Measurements from ENCODE around the gene POC1A. TPM values are rescaled to one million over a fixed set of nuclear protein-coding genes. Genes with fewer than 3 reads are reported as not detected.
A peak's percentile ranks its signal among the peaks of the same experiment; 100 is the strongest.

Gene POC1A
- total and polyA plus RNA-seq, 9 of the 15 experiments (the other 6 are each of a cell fraction or from before 2014, with no cell fraction given) = 7.2 to 17.5 (median 12.1) TPM

DNA sequence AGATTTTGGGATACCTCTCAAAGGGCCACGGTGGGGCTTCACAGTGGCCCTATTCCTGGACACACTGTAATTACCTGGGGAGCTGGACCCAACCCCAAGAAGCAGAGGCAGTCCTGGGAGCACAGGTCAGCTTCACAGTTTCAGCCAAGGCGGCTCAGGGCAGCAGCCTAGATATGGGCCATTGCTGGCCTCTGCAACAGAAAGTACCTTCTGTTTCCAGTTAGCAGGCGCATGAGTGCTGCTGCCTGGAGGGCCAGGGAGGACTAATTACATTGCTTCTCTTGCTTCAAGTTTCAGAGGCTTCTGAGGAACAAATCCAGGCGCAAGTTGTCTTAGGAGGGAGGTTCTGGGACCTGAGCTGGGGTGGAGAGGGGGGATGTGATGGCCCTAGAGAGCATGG, 84.4 kb downstream of the POC1A start:
- H3K9me1 ChIP-seq (ENCODE audit: control insufficient read depth, insufficient read depth, low read length) = no peaks in the 10 kb centered on the region
- H4K20me1 ChIP-seq (replicated peaks; ENCODE audit: control insufficient read depth, insufficient read depth, low read length) = no peaks in the 10 kb centered on the region
- H2AFZ ChIP-seq (ENCODE audit: low read depth, low read length) = no peak overlapping the region
- WGBS (ENCODE audit: insufficient coverage, low coverage, missing lambda C conversion rate) = 68% methylated on average over 4 of the region's 4 CpGs
- H3K4me1 ChIP-seq (replicated peaks in 1 of 2; ENCODE audit: control insufficient read depth in 2 of 2, insufficient read depth in 2 of 2, low read length in 2 of 2) = peaks cover 2 to 21% of the 10 kb centered on the region in 2 experiments; a peak in 3 of 5 replicates
- in situ Hi-C loops (cut with MboI) = no loop called here
- H3K4me3 ChIP-seq = no peak overlapping the region
- no peaks in the 10 kb centered on the region for H3K27me3 ChIP-seq (ENCODE audit: control insufficient read depth in 2 of 2, insufficient read depth in 2 of 2, low read length in 2 of 2)
- H3K9ac ChIP-seq (ENCODE audit: insufficient read depth in 1 of 2, low read depth in 2 of 2, low read length in 2 of 2) = peak overlapping the region in 1 of 2 experiments; percentile 68; a peak in 1 of 4 replicates
- intact Hi-C loops (cut with micrococcal nuclease) = no loop called here
- FAIRE-seq (no peak), DNase-seq (ENCODE audit: extremely low read depth in 1 of 4, low spot score in 3 of 4) (no peak), ATAC-seq (no peak)
- H3K36me3 ChIP-seq (ENCODE audit: control insufficient read depth, insufficient read depth, low read length) = peaks cover 10% of the 10 kb centered on the region; the same call in 2 of the 3 replicates
- no TSS peak for BruUV-seq (replicated peaks)
- ChIA-PET POLR2A (interaction anchor here (0.6 to 1.1 kb wide), 2 partner anchors 18 to 103 kb away, joined by 3 read pairs; no protein-coding TSS in a partner anchor), CTCF (ENCODE audit: low intra/inter-chr PET ratio) (no interaction called here)
- H3K27ac ChIP-seq (ENCODE audit: extremely low read depth, low read depth, low read length) = no peak overlapping the region
- no peaks in the 10 kb centered on the region for H3K9me3 ChIP-seq (replicated peaks; ENCODE audit: control insufficient read depth, insufficient read depth, low read depth, low read length)
- TF ChIP-seq NFYB (IDR thresholded peaks at IDR 0.05; ENCODE audit: extremely low read depth, insufficient read length) (no peak), FOXM1 (IDR thresholded peaks at IDR 0.05; ENCODE audit: low read depth) (no peak), FOXM1 (CRISPR knock-in tag; IDR thresholded peaks at IDR 0.05; ENCODE audit: low read depth) (no peak), NEUROD1 (IDR thresholded peaks at IDR 0.05; ENCODE audit: borderline replicate concordance, low read depth, low read length, partially characterized antibody) (no peak), ZNF41 (CRISPR knock-in tag; conservative IDR thresholded peaks at IDR 0.05) (no peak), NONO (IDR thresholded peaks at IDR 0.05; ENCODE audit: low read depth in 2 of 2, low read length in 1 of 2) (no peak), ZNF76 (CRISPR knock-in tag; IDR thresholded peaks at IDR 0.05; ENCODE audit: borderline replicate concordance) (no peak), ASH1L (IDR thresholded peaks at IDR 0.05; ENCODE audit: borderline replicate concordance, low read depth, partially characterized antibody) (no peak), SRF (CRISPR knock-in tag; IDR thresholded peaks at IDR 0.05) (no peak), CBX2 (IDR thresholded peaks at IDR 0.05; ENCODE audit: insufficient read depth, low read length, poor library complexity, severe bottlenecking) (no peak), SMARCE1 (IDR thresholded peaks at IDR 0.05) (no peak)
- TF ChIP-seq, protein P1, sequence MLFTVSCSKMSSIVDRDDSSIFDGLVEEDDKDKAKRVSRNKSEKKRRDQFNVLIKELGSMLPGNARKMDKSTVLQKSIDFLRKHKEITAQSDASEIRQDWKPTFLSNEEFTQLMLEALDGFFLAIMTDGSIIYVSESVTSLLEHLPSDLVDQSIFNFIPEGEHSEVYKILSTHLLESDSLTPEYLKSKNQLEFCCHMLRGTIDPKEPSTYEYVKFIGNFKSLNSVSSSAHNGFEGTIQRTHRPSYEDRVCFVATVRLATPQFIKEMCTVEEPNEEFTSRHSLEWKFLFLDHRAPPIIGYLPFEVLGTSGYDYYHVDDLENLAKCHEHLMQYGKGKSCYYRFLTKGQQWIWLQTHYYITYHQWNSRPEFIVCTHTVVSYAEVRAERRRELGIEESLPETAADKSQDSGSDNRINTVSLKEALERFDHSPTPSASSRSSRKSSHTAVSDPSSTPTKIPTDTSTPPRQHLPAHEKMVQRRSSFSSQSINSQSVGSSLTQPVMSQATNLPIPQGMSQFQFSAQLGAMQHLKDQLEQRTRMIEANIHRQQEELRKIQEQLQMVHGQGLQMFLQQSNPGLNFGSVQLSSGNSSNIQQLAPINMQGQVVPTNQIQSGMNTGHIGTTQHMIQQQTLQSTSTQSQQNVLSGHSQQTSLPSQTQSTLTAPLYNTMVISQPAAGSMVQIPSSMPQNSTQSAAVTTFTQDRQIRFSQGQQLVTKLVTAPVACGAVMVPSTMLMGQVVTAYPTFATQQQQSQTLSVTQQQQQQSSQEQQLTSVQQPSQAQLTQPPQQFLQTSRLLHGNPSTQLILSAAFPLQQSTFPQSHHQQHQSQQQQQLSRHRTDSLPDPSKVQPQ (CRISPR knock-in tag; IDR thresholded peaks at IDR 0.05; ENCODE audit: borderline replicate concordance) = no peak
- TF ChIP-seq, protein P2, sequence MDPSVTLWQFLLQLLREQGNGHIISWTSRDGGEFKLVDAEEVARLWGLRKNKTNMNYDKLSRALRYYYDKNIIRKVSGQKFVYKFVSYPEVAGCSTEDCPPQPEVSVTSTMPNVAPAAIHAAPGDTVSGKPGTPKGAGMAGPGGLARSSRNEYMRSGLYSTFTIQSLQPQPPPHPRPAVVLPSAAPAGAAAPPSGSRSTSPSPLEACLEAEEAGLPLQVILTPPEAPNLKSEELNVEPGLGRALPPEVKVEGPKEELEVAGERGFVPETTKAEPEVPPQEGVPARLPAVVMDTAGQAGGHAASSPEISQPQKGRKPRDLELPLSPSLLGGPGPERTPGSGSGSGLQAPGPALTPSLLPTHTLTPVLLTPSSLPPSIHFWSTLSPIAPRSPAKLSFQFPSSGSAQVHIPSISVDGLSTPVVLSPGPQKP (CRISPR knock-in tag; IDR thresholded peaks at IDR 0.05) = no peak
- TF ChIP-seq, protein P3, sequence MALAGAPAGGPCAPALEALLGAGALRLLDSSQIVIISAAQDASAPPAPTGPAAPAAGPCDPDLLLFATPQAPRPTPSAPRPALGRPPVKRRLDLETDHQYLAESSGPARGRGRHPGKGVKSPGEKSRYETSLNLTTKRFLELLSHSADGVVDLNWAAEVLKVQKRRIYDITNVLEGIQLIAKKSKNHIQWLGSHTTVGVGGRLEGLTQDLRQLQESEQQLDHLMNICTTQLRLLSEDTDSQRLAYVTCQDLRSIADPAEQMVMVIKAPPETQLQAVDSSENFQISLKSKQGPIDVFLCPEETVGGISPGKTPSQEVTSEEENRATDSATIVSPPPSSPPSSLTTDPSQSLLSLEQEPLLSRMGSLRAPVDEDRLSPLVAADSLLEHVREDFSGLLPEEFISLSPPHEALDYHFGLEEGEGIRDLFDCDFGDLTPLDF (CRISPR knock-in tag; IDR thresholded peaks at IDR 0.05) = no peak
- TF ChIP-seq, protein P4, sequence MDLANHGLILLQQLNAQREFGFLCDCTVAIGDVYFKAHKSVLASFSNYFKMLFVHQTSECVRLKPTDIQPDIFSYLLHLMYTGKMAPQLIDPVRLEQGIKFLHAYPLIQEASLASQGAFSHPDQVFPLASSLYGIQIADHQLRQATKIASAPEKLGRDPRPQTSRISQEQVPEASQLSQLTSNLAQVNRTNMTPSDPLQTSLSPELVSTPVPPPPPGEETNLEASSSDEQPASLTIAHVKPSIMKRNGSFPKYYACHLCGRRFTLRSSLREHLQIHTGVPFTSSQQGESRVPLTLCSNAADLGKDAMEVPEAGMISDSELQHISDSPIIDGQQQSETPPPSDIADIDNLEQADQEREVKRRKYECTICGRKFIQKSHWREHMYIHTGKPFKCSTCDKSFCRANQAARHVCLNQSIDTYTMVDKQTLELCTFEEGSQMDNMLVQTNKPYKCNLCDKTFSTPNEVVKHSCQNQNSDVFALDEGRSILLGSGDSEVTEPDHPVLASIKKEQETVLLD (IDR thresholded peaks at IDR 0.05) = no peak
- no peak overlapping the region for H3K4me2 ChIP-seq (ENCODE audit: insufficient read depth, low read length)
- no peaks in the 10 kb centered on the region for H3K79me2 ChIP-seq (ENCODE audit: control insufficient read depth, insufficient read depth, low read length)

Data from K562 (cell line).